Amygdala (tissue), 56 donors: ENCODE results near the gene CAMK2D.

Experiments
- DNase-seq, 56 donors: peaks; one replicate each; lab custom pipeline; 2025; lab: John Stamatoyannopoulos, UW

CAMK2D gene

DNA sequence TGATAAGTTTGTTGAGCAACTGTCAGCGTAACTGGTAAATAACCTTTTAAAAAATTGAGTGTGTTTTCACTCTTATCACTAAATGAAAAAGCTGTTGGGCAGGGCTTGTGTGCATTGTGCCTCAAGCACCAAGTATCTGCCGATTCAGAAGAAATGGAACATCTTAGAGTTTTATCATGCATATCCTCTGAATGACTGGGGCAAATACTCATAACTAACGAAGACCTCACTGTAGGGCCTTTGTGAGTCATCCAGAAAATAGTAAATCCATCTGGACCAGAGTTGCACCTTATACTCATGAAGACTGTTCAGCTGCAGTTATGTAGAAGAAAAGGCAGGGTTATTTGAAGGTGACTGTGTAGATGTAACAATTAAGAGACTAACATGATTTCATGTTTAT lies 222.1 kb downstream of the CAMK2D start:
- no peak for DNase-seq

DNA sequence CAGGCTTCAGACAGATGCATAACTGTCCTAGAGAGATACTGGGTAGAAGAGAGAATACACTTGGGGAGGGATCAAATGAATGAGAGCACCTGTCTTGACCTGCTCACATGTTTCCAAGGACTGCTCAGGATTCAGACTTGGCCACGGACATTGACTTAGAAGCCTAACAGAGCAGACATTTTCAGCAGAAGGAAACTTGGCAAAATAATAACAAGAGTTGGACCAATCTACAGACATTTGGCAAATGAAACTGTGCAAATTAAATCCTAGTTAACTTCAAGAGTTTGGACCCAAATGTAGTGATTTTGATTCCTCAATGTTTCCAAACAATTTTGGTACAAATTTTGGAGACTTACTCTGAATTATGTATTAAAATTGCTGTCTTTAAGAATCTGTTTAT lies 223.9 kb downstream of the CAMK2D start:
- DNase-seq, result peak in 2 of 56 donors; percentile 3 to 6

DNA sequence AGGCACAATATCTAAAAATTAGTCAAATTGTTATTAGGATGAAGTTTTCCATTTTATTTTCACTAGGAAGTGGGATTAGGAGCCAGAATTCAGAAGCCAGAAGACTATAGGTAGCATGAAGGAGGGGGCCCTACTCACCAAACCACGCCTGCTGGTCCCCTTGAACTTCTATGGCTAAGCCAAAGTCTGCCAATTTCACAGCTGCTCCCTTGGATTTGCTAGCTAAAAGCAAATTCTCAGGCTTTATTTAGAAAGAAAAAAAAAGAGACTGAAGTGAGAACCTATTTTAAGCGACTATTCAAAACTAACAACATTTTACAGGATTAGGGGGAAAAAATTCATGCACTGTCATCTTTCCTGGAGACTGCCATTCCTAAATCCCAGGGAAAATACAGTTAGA lies 224.3 kb downstream of the CAMK2D start:
- peak in 2 of 56 donors; percentile 2 to 5 for DNase-seq

DNA sequence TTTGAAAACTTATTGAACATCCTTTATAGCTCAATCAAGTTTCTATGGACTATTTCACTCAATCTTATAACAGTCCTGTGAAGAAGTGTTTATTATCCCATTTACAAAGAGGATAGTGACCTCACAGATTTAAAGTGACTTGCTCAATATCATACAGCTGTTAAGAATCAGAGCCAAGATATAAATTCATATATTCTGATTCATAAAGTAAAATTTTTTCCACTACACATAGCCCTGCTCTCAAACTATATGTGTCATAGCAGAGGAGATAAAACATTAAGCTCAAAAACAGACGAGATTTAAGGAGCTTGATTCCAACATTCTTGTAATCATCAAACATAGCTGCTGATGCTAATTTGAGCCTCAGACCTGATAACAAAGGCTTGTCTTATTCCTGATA lies 226.8 kb downstream of the CAMK2D start:
- DNase-seq, result no peak

DNA sequence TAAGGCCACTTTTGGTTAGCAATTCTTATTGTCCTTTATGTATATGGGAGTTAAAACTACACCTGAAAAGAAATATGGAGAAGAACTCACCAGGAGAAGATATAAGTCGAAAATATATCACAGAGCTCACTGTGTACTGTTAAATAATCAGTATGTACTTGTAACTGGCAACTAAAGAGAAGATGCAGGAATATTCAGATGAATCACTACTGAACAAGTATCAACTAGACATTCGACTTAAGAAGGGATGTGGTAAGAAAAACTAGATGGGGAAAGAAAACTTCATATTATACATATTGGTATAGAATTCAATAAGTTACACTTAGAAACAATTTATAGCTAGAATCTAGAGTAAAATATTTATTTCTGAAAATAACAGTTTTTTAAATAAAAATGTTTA lies 230.0 kb downstream of the CAMK2D start:
- DNase-seq, result no peak

DNA sequence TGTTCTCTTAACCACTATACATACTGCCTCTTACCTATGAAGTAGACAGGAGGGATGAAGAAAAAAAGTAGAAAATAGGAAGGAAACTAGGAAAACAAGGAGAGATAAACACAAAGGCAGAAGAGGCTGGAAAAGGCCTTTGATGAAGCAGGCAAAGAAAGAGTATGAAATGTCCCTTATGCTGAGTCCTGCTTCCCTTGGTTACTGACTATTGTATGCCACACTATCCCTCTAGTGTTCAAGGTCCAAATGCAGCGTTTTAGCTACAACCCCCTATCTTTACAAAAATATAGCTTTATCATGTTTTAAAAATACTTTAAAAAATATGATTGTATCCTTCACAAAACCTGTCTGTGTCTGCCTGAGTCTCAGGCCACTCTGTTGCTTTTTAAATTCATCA lies 233.1 kb downstream of the CAMK2D start:
- no peak for DNase-seq

DNA sequence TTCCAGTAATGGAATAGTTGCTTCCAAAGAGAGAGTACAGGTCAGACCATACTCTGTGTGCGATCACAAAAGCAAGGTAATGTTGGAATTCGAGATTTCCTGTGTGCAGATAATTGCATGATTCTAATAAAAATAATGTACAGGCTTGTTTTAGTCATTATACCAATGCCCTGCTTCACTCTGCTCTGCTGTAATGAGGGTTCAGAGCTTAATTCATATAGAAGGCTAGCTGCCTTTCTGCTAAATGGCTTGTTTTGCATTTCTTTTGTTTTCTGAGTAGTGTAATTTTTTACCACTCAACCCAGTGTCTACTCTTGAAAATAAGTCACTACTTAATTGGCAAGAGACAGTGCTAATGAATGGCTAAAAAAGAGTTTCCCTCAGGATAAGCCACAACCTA lies 236.0 kb downstream of the CAMK2D start:
- no peak for DNase-seq

DNA sequence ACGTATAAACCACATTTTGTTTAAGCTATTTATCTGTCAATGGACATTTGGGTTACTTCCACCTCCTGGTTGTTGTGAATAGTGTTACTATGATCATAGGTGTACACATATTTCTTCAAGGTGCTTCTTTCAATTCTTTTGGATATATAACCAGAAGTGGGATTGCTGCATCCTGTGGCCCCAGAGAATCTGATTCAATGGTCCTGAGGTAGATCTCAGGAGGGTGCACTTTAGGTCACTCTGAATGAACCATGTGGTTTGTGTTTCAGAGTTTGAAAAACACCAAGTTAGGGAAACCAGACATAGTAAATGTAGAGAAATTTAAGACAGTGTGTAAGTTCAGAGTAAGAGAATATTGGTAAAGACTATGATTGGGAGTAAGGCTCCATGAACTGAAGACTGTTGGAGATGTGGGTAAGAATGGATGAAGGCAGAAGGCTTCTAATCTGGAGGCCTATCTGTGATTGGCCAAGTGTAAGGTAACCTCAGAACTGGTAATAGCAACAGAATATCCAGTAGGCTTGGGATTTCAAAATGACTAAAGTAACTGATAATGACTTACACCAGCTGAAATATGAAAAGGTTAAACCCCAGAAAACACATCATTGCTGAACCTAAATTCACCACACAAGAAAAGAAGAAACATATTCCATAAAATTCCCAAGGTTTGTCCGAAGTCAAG lies 236.9 kb downstream of the CAMK2D start:
- no peak for DNase-seq

DNA sequence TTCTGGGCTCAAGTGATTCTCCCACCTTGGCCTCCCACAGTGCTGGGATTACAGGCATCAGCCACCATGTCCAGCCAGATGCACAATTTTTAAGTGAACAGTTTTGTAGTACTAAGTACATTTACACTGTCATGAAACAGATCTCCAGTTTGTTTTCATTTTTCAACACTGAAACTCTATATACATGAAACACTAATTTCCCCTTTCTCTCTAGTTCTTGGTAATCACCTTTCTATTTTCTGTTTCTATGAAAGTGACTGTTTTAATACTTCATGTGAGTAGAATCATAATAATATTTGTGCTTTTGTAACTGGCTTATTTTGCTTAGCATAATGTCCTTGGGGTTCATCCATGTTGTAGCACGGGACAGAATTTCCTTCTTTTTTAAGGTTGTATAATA lies 237.4 kb downstream of the CAMK2D start:
- DNase-seq, result no peak

DNA sequence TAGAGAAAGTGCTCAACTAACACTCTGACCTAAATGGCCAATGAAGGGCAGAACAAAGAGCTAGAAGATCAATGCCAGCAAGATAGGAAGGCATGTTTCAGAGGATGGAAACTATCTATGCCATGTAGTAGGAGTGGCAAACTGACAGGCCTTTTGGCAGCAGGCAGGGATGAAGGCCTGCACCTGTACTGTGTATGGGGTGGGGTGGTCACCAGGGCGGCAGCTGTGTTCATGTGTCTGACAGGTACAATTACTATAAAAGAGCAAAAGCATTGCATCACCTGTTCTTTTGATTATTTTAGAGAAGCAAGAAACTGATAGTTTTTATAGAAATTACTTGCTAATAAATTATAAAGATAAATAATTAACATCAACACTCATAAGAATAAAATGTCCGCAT lies 239.1 kb downstream of the CAMK2D start:
- no peak for DNase-seq

DNA sequence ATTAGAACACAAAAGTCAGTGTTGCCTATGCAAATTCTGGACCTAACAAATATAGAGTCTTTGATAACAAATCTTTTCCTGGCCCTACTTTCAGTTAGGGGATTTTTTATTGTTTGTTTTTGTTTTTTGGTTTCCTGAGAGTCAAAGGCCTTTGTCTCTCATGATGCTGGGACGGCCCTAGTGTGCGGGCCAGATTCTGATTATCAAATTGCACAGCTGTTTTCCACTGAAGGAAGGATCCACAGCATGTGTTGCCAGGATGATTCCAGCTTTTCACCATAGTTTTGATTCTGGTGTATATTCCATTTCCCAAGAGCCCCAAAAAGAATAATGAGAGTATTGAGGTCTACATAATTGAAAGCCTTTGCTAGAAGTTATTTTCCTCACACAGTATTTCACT lies 248.2 kb downstream of the CAMK2D start:
- DNase-seq, result no peak

DNA sequence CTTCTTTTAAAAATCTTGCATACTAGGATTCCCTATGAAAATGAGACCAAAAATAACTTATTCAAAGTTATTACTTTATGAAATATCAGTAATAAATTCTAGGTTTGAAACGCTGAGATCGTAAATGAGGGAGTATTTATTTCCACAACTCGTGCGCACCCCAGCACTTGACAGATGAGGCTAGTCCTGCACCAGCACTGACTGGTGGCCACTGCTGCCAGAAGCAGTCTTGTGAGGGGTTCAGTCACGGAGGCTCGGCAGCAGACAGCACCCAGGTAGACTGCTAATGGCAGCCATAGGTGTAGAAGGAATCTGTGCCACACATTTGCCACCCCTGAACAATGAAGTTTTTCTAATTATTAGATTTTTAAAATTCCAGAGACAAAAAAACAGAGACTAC lies 248.7 kb downstream of the CAMK2D start:
- DNase-seq, result no peak

DNA sequence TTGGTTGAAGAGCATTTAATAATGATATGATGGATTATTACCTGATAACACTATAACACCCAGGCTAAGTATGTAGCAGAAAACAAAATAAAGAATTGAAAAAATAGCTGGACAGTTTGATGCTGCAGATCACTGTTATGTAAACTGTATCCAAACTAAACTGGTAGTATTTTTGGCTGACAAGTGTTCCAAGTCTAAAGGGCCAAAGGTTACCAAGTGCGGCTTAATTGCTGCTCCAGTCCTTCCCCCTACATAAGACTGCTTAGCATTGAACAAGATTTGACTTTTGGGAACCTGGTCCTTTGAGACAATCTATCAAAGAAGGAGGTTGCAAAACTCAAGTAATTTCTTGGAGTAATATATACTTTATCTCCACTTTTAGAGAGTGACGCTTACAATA lies 249.6 kb downstream of the CAMK2D start:
- no peak for DNase-seq

DNA sequence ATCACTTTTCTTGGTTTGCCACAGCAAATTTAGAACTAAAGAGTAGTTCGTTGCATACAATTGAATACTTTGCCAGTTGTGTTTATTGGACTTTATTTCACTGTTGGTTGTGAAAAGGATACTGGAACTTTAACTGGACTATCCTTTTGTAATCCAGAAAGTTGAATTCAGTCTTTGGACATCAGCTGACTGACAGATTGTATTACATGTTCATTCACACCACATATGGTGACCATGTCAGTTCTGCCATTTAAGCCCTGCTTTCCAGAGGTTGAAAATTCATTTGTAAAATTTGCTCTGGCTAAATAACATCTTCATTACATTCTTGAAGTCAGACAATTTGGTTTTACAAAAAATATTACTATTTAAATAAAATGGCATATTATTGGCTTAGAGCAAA lies 251.7 kb downstream of the CAMK2D start:
- DNase-seq, result no peak

DNA sequence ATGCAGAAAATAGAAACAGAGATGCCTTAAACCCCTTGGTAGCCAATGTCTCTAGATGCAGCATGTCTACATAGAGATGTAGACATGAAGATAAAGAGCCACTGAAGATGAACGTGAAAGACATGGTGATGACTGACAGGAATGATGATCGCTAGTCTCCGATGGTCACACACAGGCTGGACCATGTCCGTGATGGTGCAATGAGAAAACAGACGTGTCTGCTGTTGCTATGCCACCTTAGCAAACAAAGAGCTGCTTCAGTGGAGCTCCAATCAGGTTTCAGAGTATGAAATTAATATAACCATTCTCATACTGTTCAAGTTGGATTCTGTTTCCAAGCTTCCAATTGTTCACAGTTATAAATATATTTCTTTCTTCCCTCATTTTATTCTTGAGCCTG lies 256.5 kb downstream of the CAMK2D start:
- DNase-seq, result no peak

DNA sequence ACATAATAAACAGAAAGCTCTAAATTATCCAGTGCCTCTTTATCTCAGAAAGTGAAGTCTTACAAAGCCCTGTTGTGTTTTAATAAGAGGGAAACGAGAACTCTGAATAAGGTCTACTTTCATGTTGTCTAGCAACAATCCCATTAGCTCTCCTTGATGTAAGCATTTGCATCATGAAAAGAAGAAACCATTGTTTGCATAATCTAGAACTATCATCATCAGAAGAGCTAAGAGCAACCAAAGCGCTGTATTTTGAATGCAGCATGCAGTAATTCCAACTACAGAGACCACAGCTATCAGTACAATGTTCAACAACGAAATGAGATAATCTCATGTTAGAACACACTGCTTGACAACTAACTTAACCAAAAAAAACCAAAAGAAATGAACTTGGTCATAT lies 257.1 kb downstream of the CAMK2D start:
- DNase-seq, result no peak

DNA sequence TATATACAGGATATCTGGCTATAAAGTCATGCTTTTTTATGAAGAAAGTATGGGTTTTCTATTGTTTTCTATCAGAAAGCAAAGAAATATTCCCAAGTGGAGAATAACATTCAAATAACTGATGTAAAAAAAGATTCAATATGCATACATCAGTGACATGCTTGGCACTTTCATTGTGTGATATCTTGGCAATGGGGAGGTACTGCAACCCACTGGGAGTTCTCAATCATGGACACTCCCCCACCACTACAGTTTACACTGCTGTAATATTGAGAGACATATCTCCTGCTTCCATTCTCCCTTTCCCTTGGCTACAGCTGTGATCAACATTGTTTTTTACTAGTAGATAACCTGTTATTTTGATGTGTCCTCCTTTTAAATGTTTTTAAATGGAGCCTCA lies 257.8 kb downstream of the CAMK2D start:
- no peak for DNase-seq

DNA sequence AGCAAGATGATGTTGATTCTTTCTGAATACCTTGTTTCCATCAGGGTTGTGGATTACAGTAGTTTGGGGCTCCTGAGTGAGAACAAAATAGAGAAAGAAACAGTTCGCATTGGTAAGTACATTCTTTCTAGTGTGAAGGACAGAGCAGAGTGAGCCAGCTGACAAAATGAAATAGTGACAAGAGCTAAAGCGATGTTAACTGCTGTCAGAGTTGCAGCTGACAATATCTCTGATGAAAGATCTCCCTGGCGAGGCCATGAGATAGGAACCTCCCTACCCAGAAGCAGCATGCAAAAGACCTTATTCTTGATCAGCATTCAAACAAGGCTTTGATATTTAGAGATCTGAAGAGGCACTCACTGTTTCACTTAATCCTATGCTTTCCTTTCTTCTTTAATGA lies 258.6 kb downstream of the CAMK2D start:
- no peak for DNase-seq

DNA sequence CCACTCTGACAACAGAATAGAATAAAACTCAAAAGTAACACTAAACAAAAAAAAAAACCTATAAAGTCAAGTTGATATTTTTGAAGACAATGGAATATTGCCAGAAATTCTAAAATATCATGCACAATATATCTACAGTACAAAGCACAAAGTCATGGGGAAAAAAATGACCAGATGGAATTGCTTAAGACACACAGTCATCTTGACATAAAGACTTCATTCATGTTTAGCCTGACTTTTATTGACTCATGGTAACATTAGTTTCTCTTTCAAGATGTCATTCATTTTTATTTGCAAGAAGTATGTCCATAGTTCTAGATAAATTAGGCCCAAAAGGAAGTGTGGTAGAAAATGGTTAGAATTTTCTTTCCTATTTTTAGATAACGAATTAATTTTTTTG lies 259.1 kb downstream of the CAMK2D start:
- no peak for DNase-seq

DNA sequence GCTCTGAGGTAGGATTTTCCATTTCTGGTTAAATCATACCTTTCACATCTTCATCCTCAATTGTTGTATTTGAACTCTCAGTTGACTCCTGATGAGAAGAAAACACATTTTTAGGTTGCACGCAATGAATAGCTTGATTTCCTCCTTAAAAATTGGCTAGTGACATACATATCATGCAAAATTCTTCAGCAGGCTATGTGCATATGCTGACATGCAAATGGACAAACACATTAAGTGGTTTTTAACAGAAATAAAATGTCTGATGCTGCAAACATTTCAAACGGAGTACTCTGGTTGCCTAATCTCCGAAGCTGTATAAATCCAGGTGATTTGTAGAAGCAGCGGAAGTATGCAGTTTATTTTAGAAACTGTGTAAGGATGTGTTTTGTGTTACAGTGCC lies 261.1 kb downstream of the CAMK2D start:
- no peak for DNase-seq

DNA sequence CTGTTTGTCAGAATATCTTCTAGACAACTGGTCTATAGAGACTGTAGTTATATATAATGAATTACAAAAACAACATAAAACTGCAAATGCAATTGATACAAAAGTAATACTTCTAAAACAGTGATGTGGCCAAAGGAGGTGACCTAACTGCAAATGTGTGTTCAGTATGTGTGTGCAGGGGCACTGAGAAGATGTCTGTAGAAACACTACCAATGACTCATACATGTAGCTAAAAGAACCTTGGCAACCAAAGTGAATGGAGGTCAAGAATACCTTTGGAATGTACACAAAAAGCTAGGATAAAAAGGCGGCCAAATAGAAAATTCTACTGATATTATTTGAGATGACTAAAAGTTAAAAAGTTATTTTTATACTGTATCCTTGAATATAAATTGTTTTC lies 261.8 kb downstream of the CAMK2D start:
- DNase-seq, result no peak

DNA sequence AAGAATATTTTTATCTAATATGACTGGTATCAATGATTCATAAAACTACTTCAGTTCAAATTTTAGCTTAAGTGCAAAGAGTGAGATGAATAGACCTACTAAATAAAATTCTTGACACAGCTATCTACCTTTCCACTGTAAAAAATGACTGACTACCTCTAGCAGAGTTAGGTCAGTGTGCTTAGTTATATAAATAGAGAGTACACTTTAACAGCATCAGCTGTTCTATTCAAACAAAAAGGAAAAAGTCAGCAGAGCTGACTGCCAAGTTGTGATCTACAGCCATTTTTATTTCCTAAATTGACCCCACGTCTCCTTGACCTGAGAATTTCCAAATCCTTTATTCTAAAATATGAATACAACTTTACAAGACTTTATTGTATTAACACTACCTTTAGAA lies 262.4 kb downstream of the CAMK2D start:
- DNase-seq, result no peak

DNA sequence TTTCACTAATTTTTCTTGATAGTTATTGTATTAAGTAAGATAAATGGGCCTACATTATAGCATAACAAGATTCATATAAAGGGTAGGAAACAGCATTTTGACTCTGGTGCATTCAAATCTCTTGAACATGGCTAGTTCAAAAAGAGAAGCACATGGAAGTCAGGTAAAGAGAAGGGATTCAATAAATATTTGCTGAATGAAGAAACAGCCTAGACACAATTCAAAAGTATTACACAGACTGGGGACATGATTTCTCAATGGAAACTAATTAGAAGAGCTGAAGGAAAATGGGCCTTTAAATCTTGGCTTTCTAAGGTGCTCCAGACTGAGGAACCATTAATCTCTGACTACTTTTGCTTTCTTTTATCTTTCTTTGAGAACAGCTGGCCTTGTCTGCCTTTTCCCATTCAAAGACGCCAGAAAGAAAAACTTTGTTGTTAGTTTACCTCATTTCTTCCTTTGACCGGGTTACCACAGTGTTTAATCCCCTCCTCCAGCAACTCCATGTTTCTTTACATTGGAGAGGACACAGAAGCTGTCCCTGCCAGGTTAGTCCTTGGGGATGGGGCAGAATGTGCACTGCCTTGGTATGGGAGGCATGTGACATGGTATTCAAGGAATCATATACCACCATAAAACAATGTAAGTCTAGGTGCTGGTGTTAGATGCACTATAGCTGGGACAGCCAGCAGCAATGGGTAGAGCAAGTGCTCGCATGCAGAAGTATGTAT lies 264.2 kb downstream of the CAMK2D start:
- DNase-seq, result no peak
